ENCODE measurements around the gene CES5A.

Gene CES5A

GRCh38 chr16:55909876-55910275 is 34.7 kb upstream of the CES5A start:
- ChIA-PET CTCF (no interaction called here), POLR2A (no interaction called here)
- Histone ChIP-seq H3K27ac (ENCODE audit: extremely low read depth, low read depth, low read length) (no peak overlapping the region), H3K4me1 (ENCODE audit: control insufficient read depth, insufficient read depth, low read length) (no peaks in the 10 kb centered on the region), H3K9me3 (ENCODE audit: control insufficient read depth, insufficient read depth, low read depth, low read length) (no peaks in the 10 kb centered on the region), H3K4me3 (ENCODE audit: low read depth, low read length) (no peak overlapping the region), H3K36me3 (ENCODE audit: control insufficient read depth in 2 of 2, insufficient read depth in 1 of 2, low read length in 2 of 2) (no peaks in the 10 kb centered on the region)
- TF ChIP-seq BCL6B (tag by site-specific recombination; IDR thresholded peaks at IDR 0.05) (no peak), ZNF10 (tag by site-specific recombination; IDR thresholded peaks at IDR 0.05) (no peak), ZNF670 (tag by site-specific recombination; IDR thresholded peaks at IDR 0.05; ENCODE audit: low read depth) (no peak), EGR2 (tag by site-specific recombination; IDR thresholded peaks at IDR 0.05; ENCODE audit: low read depth) (no peak), ZNF621 (tag by site-specific recombination; IDR thresholded peaks at IDR 0.05) (no peak), ZFP3 (tag by site-specific recombination; IDR thresholded peaks at IDR 0.05; ENCODE audit: low read depth) (no peak), ZNF501 (tag by site-specific recombination; IDR thresholded peaks at IDR 0.05) (no peak), ZNF596 (tag by site-specific recombination; IDR thresholded peaks at IDR 0.05) (no peak), ZNF610 (tag by site-specific recombination; IDR thresholded peaks at IDR 0.05; ENCODE audit: borderline replicate concordance) (no peak), MEIS1 (CRISPR knock-in tag; IDR thresholded peaks at IDR 0.05; ENCODE audit: borderline replicate concordance) (no peak), ZNF211 (tag by site-specific recombination; IDR thresholded peaks at IDR 0.05; ENCODE audit: low read depth) (no peak), ZBTB7A (tag by site-specific recombination; IDR thresholded peaks at IDR 0.05; ENCODE audit: low read depth) (no peak), ZNF626 (tag by site-specific recombination; IDR thresholded peaks at IDR 0.05) (no peak), ZNF324 (tag by site-specific recombination; IDR thresholded peaks at IDR 0.05) (no peak), ZSCAN4 (tag by site-specific recombination; IDR thresholded peaks at IDR 0.05) (no peak), ZNF132 (tag by site-specific recombination; IDR thresholded peaks at IDR 0.05; ENCODE audit: borderline replicate concordance) (no peak), ZBTB21 (tag by site-specific recombination; IDR thresholded peaks at IDR 0.05) (no peak), ZNF510 (tag by site-specific recombination; IDR thresholded peaks at IDR 0.05; ENCODE audit: insufficient replicate concordance) (no peak)

- no peak overlapping the region for H3K4me3 ChIP-seq (ENCODE audit: low read depth, low read length)
- no peak overlapping the region for H3K27ac ChIP-seq (ENCODE audit: extremely low read depth, low read depth, low read length)
- no peaks in the 10 kb centered on the region for H3K4me1 ChIP-seq (ENCODE audit: control insufficient read depth, insufficient read depth, low read length)
- POLR2A ChIA-PET, result no interaction called here
- H3K36me3 ChIP-seq (ENCODE audit: control insufficient read depth in 2 of 2, insufficient read depth in 1 of 2, low read length in 2 of 2), result no peaks in the 10 kb centered on the region
- CTCF ChIA-PET, result no interaction called here
- H3K9me3 ChIP-seq (ENCODE audit: control insufficient read depth, insufficient read depth, low read depth, low read length), result no peaks in the 10 kb centered on the region
- TF ChIP-seq ZNF558 (tag by site-specific recombination; IDR thresholded peaks at IDR 0.05) (no peak), ZBTB48 (tag by site-specific recombination; IDR thresholded peaks at IDR 0.05) (no peak), ZNF623 (tag by site-specific recombination; IDR thresholded peaks at IDR 0.05) (no peak), SP3 (tag by site-specific recombination; IDR thresholded peaks at IDR 0.05) (no peak), ZNF23 (tag by site-specific recombination; IDR thresholded peaks at IDR 0.05; ENCODE audit: borderline replicate concordance) (no peak), BCL11A (tag by site-specific recombination; IDR thresholded peaks at IDR 0.05; ENCODE audit: low read depth) (no peak), ZSCAN18 (tag by site-specific recombination; IDR thresholded peaks at IDR 0.05) (no peak), ZNF624 (tag by site-specific recombination; IDR thresholded peaks at IDR 0.05) (no peak), ZNF792 (tag by site-specific recombination; IDR thresholded peaks at IDR 0.05) (no peak), REPIN1 (tag by site-specific recombination; IDR thresholded peaks at IDR 0.05; ENCODE audit: low read depth) (no peak), WT1 (tag by site-specific recombination; IDR thresholded peaks at IDR 0.05) (no peak), ZNF48 (tag by site-specific recombination; IDR thresholded peaks at IDR 0.05) (no peak), ZNF560 (tag by site-specific recombination; IDR thresholded peaks at IDR 0.05; ENCODE audit: borderline replicate concordance) (no peak), SCRT1 (tag by site-specific recombination; IDR thresholded peaks at IDR 0.05; ENCODE audit: borderline replicate concordance) (no peak), ZNF302 (tag by site-specific recombination; IDR thresholded peaks at IDR 0.05; ENCODE audit: low read depth) (no peak), ZBTB1 (tag by site-specific recombination; IDR thresholded peaks at IDR 0.05) (no peak), ZNF311 (tag by site-specific recombination; IDR thresholded peaks at IDR 0.05; ENCODE audit: borderline replicate concordance) (no peak), ZNF701 (tag by site-specific recombination; IDR thresholded peaks at IDR 0.05) (no peak)
Observed at GRCh38 chr16:55908641-55909040, 33.5 kb upstream of the CES5A start.

All from HEK293 (cell line).